NCI-H2196 (cell line): ENCODE data around the gene TMEM128.
"Not testable (repeated sequence)": the region's sequence is repeated elsewhere in the genome, so short reads cannot be mapped to it uniquely, and the experiment has no call there.

Source experiments
- DNase-seq: peaks from one replicate; lab custom pipeline; 2025; ENCODE audit not compliant: unreplicated experiment; lab: John Stamatoyannopoulos, UW

The TMEM128 gene

GRCh38 chr4:4248029-4248884 lies at the start of gene TMEM128:
TSS of gene TMEM128 (minus strand) at chr4:4248223. CDS start at chr4:4248202, 21 bp downstream.
- DNase-seq, result peak; percentile 93

GRCh38 chr4:4296283-4296846 lies 48.3 kb upstream of the TMEM128 start:
- no peak for DNase-seq

GRCh38 chr4:4293279-4293678 lies 45.3 kb upstream of the TMEM128 start:
- no peak for DNase-seq

GRCh38 chr4:4289941-4290850 lies 42.2 kb upstream of the TMEM128 start, which contains the start of the genes LYAR and ZBTB49:
TSS of gene LYAR (minus strand) at chr4:4290154. CDS start at chr4:4283742, 6,412 bp downstream.
TSS of gene ZBTB49 (plus strand) at chr4:4290251. CDS start at chr4:4299946, 9,695 bp downstream.
- DNase-seq, result peak; percentile 93

GRCh38 chr4:4289597-4289940 lies 41.5 kb upstream of the TMEM128 start:
- no peak for DNase-seq

GRCh38 chr4:4289055-4289454 lies 41.0 kb upstream of the TMEM128 start:
- DNase-seq, result no peak

GRCh38 chr4:4288098-4288497 lies 40.1 kb upstream of the TMEM128 start:
- no peak for DNase-seq

GRCh38 chr4:4284827-4285618 lies 37.0 kb upstream of the TMEM128 start:
- DNase-seq, result no peak

GRCh38 chr4:4281787-4282186 lies 33.8 kb upstream of the TMEM128 start:
- DNase-seq, result no peak

GRCh38 chr4:4277531-4277930 lies 29.5 kb upstream of the TMEM128 start:
- DNase-seq, result no peak

GRCh38 chr4:4274226-4274625 lies 26.2 kb upstream of the TMEM128 start:
- no peak for DNase-seq

- DNase-seq, result no peak
Measured at GRCh38 chr4:4271912-4272311, 23.9 kb upstream of the TMEM128 start.

GRCh38 chr4:4270529-4270928 lies 22.5 kb upstream of the TMEM128 start:
- no peak for DNase-seq

- DNase-seq, result no peak
Measured at GRCh38 chr4:4269856-4270255, 21.8 kb upstream of the TMEM128 start.

- no peak for DNase-seq
Measured at GRCh38 chr4:4269331-4269731, 21.3 kb upstream of the TMEM128 start.

GRCh38 chr4:4268776-4269175 lies 20.8 kb upstream of the TMEM128 start:
- no peak for DNase-seq

GRCh38 chr4:4267981-4268380 lies 20.0 kb upstream of the TMEM128 start:
- no peak for DNase-seq

GRCh38 chr4:4260185-4260751 lies 12.2 kb upstream of the TMEM128 start:
- peak; percentile 30 for DNase-seq

- DNase-seq, result no peak
Measured at GRCh38 chr4:4259484-4260100, 11.6 kb upstream of the TMEM128 start.

- not testable (repeated sequence) for DNase-seq
Measured at GRCh38 chr4:4257705-4258104, 9.7 kb upstream of the TMEM128 start.
